Mesodermal cell (in vitro differentiated cells): ENCODE results near the gene USP5. TPM values are rescaled to one million over a fixed set of nuclear protein-coding genes. Genes with fewer than 3 reads are reported as not detected.

Experiments
- H3K27ac ChIP-seq: 2 replicates; pipeline ENCODE4 v1.7.0; 2013; ENCODE audit warnings: mild to moderate bottlenecking, low read depth, low read length, moderate library complexity; ENCODE audit not compliant: severe bottlenecking
- H3K36me3 ChIP-seq: 2 replicates; pipeline ENCODE4 v1.7.1; 2013; ENCODE audit warnings: mild to moderate bottlenecking, low read length, moderate library complexity; ENCODE audit not compliant: control insufficient read depth, insufficient read depth
- H3K4me1 ChIP-seq: one replicate; pipeline ENCODE4 v1.7.1; 2013; ENCODE audit warnings: mild to moderate bottlenecking, low read length; ENCODE audit not compliant: insufficient read depth, control insufficient read depth, poor library complexity, severe bottlenecking
- H3K4me3 ChIP-seq: 2 replicates; pipeline ENCODE4 v1.7.0; 2013; ENCODE audit warnings: low read length, control low read depth, mild to moderate bottlenecking; ENCODE audit not compliant: insufficient read depth, poor library complexity, severe bottlenecking; ENCODE audit errors: extremely low read depth
- H3K9me3 ChIP-seq: 2 replicates; pipeline ENCODE4 v1.7.1; 2013; ENCODE audit warnings: mild to moderate bottlenecking, low read length, moderate library complexity; ENCODE audit not compliant: control insufficient read depth
- WGBS, 2 experiments: methylation state at CpG; one replicate each; pipeline ENCODE4 v1.1.5; 2013; ENCODE audit warnings: missing lambda C conversion rate in 2 of 2; ENCODE audit not compliant: insufficient coverage in 2 of 2; 5-methylcytosine and 5-hydroxymethylcytosine counted together
- polyA plus RNA-seq, 2 experiments: library from polyadenylated mRNA; stranded (reverse); fragments of 50-300 nt; gene quantifications; one replicate each; pipeline ENCODE4 v1.2.3, GENCODE V29; 2013

The USP5 gene
- 70.2 TPM for polyA plus RNA-seq (2013, experiment 1 of 2)
- 59.6 TPM for polyA plus RNA-seq (2013, experiment 2 of 2)

GRCh38 chr12:6851921-6852650, at the start of gene USP5:
Gene USP5 (plus strand): TSS chr12:6852150. CDS start chr12:6852180, 30 bp downstream.
- Histone ChIP-seq H3K4me3 (peak within 1 kb of the TSS; percentile 72), H3K4me1 (peaks cover 21% of the 10 kb centered on the region), H3K36me3 (peaks cover 58% of the 10 kb centered on the region), H3K9me3 (no peaks in the 10 kb centered on the region), H3K27ac (peak within 1 kb of the TSS; percentile 86)
- WGBS, 2 experiments: 0 to 1% methylated on average over 59 to 62 of the region's 65 CpGs

GRCh38 chr12:6807170-6807569, 44.8 kb upstream of the USP5 start:
- Histone ChIP-seq H3K36me3 (no peaks in the 10 kb centered on the region), H3K4me3 (no peak overlapping the region), H3K4me1 (peaks cover 3% of the 10 kb centered on the region), H3K9me3 (no peaks in the 10 kb centered on the region), H3K27ac (no peak overlapping the region)
- WGBS, 2 experiments: no CpG with 5 or more reads among the region's 1 CpG

DNA sequence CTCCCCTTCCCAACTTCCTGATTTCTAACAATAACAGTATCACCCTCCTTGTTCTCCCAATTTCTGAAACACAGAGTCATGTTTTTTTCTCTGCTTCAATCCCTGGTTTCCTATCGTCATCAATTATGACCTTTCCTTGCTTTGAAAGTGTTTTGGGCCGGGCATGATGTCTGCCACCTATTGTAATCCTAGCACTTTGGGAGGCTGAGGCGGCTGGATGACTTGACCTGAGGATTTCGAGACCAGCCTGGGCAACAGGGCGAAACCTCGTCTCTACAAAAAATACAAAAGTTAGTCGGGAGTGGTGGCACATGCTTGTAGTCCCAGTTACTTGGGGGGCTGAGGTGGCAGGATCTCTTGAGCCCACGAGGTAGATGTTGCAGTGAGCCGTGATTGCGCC, 42.9 kb upstream of the USP5 start:
- Histone ChIP-seq H3K4me3 (no peak overlapping the region), H3K9me3 (no peaks in the 10 kb centered on the region), H3K4me1 (peaks cover 3% of the 10 kb centered on the region), H3K27ac (no peak overlapping the region), H3K36me3 (no peaks in the 10 kb centered on the region)
- WGBS, 2 experiments: 70 to 76% methylated on average over 8 of the region's 10 CpGs

DNA sequence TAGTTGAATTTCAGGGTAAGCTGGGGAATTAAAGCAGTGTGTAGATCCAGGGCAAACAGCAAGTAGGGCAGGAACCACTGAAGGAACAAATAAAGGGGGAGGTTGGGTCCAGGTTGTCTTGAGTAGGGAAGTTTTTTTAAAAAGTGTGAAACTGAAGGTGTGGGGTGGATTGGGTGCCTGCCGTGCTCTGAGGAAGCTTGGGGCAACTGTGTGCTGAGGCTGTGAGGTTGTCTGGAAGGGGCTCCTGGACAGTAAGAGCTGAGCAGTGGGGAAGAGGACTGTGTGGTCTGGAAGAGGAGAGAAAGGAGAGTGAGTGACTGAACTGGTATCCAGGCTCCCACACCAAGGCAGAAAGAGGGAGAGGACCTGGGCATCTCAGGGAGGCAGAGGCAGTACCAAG, 41.2 kb upstream of the USP5 start:
- no peaks in the 10 kb centered on the region for H3K36me3 ChIP-seq
- peak overlapping the region; percentile 16 for H3K27ac ChIP-seq
- 57 to 86% methylated on average over 1 of the region's 1 CpG for WGBS, 2 experiments
- H3K4me1 ChIP-seq: peaks cover 3% of the 10 kb centered on the region
- no peaks in the 10 kb centered on the region for H3K9me3 ChIP-seq
- H3K4me3 ChIP-seq: no peak overlapping the region

DNA sequence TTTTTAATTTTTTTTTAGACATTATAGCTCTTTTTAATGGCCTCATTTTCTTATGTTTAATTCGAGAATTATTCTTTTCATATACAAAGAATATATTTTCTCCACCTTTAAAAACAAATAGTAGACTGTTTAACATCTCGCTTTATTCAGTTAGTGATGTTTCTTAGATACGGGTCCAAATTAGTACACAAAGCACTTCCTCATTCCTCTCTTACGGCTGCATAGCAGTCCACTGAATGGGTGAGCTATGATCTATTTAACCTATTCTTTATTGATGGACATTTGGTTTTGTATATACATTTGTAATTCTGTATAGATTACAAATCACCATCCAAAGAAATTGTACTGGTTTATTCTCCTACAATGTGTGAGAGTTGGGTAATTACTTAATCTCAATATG, 38.6 kb upstream of the USP5 start:
- peaks cover 7% of the 10 kb centered on the region for H3K4me1 ChIP-seq
- H3K9me3 ChIP-seq: no peaks in the 10 kb centered on the region
- no peaks in the 10 kb centered on the region for H3K36me3 ChIP-seq
- H3K4me3 ChIP-seq: no peak overlapping the region
- WGBS, 2 experiments: no CpG with 5 or more reads among the region's 4 CpGs
- no peak overlapping the region for H3K27ac ChIP-seq

- H3K36me3 ChIP-seq: no peaks in the 10 kb centered on the region
- no peaks in the 10 kb centered on the region for H3K9me3 ChIP-seq
- H3K4me1 ChIP-seq: peaks cover 29% of the 10 kb centered on the region
- no peak overlapping the region for H3K27ac ChIP-seq
- H3K4me3 ChIP-seq: no peak overlapping the region
- 64 to 100% methylated on average over 2 of the region's 3 CpGs for WGBS, 2 experiments
These were observed 35.4 kb upstream of the USP5 start for GRCh38 chr12:6816598-6816997.

DNA sequence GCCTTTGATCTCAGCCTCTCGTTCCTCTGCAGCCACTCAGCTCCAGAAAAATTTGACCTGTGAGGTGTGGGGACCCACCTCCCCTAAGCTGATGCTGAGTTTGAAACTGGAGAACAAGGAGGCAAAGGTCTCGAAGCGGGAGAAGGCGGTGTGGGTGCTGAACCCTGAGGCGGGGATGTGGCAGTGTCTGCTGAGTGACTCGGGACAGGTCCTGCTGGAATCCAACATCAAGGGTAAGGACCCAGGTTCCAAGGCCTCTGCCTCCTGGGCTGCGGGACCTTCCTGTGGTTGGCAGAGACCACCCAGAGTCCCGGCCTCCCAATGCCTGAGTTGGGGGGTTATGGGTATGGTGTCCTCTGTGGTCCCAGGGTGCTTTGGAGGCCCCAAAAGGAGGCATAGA, 34.9 kb upstream of the USP5 start:
- no peak overlapping the region for H3K27ac ChIP-seq
- no peaks in the 10 kb centered on the region for H3K9me3 ChIP-seq
- 95 to 100% methylated on average over 6 to 8 of the region's 8 CpGs for WGBS, 2 experiments
- no peaks in the 10 kb centered on the region for H3K36me3 ChIP-seq
- no peak overlapping the region for H3K4me3 ChIP-seq
- peaks cover 31% of the 10 kb centered on the region for H3K4me1 ChIP-seq

DNA sequence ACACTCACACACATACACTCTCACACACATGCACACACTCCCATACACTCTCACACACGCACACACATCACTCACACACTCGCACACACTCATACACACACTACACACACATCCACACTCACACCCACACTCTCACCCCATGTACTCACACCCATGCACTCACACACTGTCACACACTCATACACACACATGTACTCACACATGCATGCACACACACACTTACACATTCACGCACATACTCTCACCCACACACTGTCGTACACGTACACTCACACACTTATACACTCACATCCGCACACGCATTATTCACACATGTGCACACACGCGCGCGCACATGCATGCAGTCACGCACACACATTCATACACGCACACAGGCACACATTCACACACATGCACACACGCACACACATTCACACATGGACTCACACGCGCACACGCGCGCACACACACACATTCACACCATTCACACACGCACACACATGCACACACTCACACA, 34.2 kb upstream of the USP5 start:
- H3K4me3 ChIP-seq: no peak overlapping the region
- peaks cover 35% of the 10 kb centered on the region for H3K4me1 ChIP-seq
- no peaks in the 10 kb centered on the region for H3K9me3 ChIP-seq
- no peaks in the 10 kb centered on the region for H3K36me3 ChIP-seq
- H3K27ac ChIP-seq: no peak overlapping the region
- WGBS, 2 experiments: 87 to 92% methylated on average over 18 to 20 of the region's 20 CpGs

DNA sequence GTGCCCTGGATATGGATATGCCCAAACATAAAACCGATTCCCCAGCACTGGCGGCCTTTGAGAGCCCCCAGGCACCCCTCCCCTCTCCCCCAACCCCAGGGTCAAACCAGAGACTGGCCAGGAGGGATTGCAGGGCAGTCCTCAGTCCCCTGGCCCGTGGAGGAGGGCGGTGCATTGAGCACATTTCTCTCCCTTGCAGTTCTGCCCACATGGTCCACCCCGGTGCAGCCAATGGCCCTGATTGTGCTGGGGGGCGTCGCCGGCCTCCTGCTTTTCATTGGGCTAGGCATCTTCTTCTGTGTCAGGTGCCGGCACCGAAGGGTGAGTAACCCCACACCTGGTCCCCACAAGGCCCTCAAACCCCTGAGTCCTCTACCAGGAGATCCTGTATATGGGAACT, 33.7 kb upstream of the USP5 start:
- H3K36me3 ChIP-seq: no peaks in the 10 kb centered on the region
- peak overlapping the region; percentile 62 for H3K27ac ChIP-seq
- H3K9me3 ChIP-seq: no peaks in the 10 kb centered on the region
- H3K4me3 ChIP-seq: no peak overlapping the region
- peaks cover 40% of the 10 kb centered on the region for H3K4me1 ChIP-seq
- 65 to 71% methylated on average over 8 to 10 of the region's 10 CpGs for WGBS, 2 experiments

- WGBS, 2 experiments: 70 to 87% methylated on average over 2 to 4 of the region's 5 CpGs
- Histone ChIP-seq H3K4me1 (peaks cover 40% of the 10 kb centered on the region), H3K36me3 (no peaks in the 10 kb centered on the region), H3K27ac (peak overlapping the region; percentile 62), H3K9me3 (no peaks in the 10 kb centered on the region), H3K4me3 (no peak overlapping the region)
These were observed 33.3 kb upstream of the USP5 start for GRCh38 chr12:6818645-6819044.
